ENCODE results near the gene CA12.

CA12 gene

DNA sequence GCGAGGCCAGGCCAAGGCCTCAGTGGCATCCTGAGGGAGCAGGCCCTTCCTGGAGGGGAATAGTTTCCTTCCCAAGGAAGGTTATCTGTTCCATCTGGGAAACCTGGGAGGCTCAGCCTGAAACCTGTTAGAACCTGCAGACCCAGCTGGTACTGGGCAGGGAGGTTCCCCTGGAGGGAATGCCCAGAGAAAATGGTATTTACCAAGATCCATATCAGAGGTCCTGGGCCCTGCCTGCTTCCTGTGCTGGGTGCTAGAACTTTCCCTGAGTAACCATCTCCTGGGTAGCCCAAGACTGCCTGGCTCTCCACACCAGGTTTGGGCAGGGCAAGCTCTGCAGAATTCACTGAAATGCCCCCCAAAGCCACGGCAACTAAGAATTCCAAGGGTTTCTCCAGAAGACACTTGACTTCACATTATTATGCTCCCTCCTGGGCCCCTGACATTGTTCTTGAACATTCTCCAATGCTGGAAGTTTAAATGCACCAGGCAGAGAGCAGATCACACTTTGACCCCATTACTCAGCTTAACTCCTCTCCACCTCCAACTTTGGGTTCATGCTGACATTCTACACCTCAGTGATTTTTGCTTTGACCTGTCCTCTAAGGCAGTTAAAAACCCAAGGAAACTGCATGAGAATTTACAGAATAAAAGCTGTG is 2.0 kb downstream of the CA12 start:
- Histone ChIP-seq H3K9me3 (ENCODE audit: control insufficient read depth, low read length) (no peaks in the 10 kb centered on the region), H3K79me1 (replicated peaks; ENCODE audit: low read length, poor library complexity, severe bottlenecking) (peaks cover 5% of the 10 kb centered on the region), H3K36me3 (ENCODE audit: control insufficient read depth in 1 of 2, insufficient read depth in 2 of 2, low read depth in 1 of 2, low read length in 2 of 2) (peaks cover 0 to 10% of the 10 kb centered on the region in 2 experiments), H2BK120ac (ENCODE audit: low read depth, low read length) (no peak overlapping the region), H2BK15ac (ENCODE audit: low read depth, poor library complexity, severe bottlenecking) (no peak overlapping the region), H4K8ac (ENCODE audit: low read length) (no peak overlapping the region), H4K91ac (ENCODE audit: low read length) (no peak overlapping the region), H3K4me3 (ENCODE audit: insufficient read depth in 1 of 2, low read depth in 1 of 2, low read length in 2 of 2) (peak overlapping the region in 1 of 2 experiments; percentile 89), H2BK12ac (ENCODE audit: low read length in 2 of 2) (no peak overlapping the region), H3K4ac (ENCODE audit: low read depth in 1 of 2, low read length in 2 of 2) (no peak overlapping the region), H2AK5ac (ENCODE audit: low read length, severe bottlenecking) (peak overlapping the region; percentile 3), H3K9ac (ENCODE audit: low read length) (peak overlapping the region; percentile 93), H3K27me3 (ENCODE audit: control insufficient read depth in 1 of 2, insufficient read depth in 1 of 2, low read length in 2 of 2) (no peaks in the 10 kb centered on the region), H3K14ac (ENCODE audit: low read length in 2 of 2) (no peak overlapping the region), H3K23ac (ENCODE audit: low read length in 2 of 2) (no peak overlapping the region), H3K4me2 (ENCODE audit: low read length, poor library complexity, severe bottlenecking) (no peak overlapping the region), H3K18ac (ENCODE audit: low read depth in 1 of 2, low read length in 2 of 2) (no peak overlapping the region), H3K4me1 (ENCODE audit: control insufficient read depth, insufficient read depth, low read depth, low read length) (peaks cover 33% of the 10 kb centered on the region), H2AFZ (ENCODE audit: low read depth, low read length) (no peak overlapping the region), H2BK5ac (ENCODE audit: low read depth, low read length, poor library complexity, severe bottlenecking) (no peak overlapping the region), H3K27ac (ENCODE audit: low read length, poor library complexity, severe bottlenecking) (no peak overlapping the region)
- WGBS = 84% methylated on average over 2 of the region's 2 CpGs
- no peak for DNase-seq

DNA sequence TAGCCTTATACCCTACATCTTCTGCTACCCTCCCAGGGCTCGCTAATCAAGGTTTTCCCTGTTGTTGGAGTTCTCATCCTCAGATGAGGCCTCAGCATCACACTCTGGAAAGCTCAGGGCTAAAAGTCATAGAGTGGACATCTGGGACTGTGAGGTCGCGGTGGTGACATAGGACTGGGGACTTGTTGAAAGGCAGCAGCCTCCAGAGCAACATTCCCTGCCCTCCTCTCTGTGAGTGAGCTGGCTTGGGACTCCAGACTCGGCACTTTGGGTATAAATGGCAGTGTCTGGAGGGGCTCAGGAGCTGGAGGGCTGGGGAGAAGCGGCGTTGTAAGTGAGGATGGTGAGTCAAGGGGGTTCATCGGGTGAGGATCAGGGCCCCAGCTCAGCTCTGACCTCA is 2.7 kb downstream of the CA12 start:
- H2AK5ac ChIP-seq (ENCODE audit: low read length, severe bottlenecking) = peak overlapping the region; percentile 3
- peaks cover 0 to 14% of the 10 kb centered on the region in 2 experiments for H3K36me3 ChIP-seq (ENCODE audit: control insufficient read depth in 1 of 2, insufficient read depth in 2 of 2, low read depth in 1 of 2, low read length in 2 of 2)
- H3K9ac ChIP-seq (ENCODE audit: low read length) = peak overlapping the region; percentile 93
- no peak overlapping the region for H2BK15ac ChIP-seq (ENCODE audit: low read depth, poor library complexity, severe bottlenecking)
- no peak overlapping the region for H2BK120ac ChIP-seq (ENCODE audit: low read depth, low read length)
- H3K4me1 ChIP-seq (ENCODE audit: control insufficient read depth, insufficient read depth, low read depth, low read length) = peaks cover 39% of the 10 kb centered on the region
- peaks cover 5% of the 10 kb centered on the region for H3K79me1 ChIP-seq (replicated peaks; ENCODE audit: low read length, poor library complexity, severe bottlenecking)
- H3K27me3 ChIP-seq (ENCODE audit: control insufficient read depth in 1 of 2, insufficient read depth in 1 of 2, low read length in 2 of 2) = no peaks in the 10 kb centered on the region
- DNase-seq = no peak
- WGBS = 91% methylated on average over 7 of the region's 7 CpGs
- H4K8ac ChIP-seq (ENCODE audit: low read length) = no peak overlapping the region
- no peak overlapping the region for H2BK12ac ChIP-seq (ENCODE audit: low read length in 2 of 2)
- H2BK5ac ChIP-seq (ENCODE audit: low read depth, low read length, poor library complexity, severe bottlenecking) = no peak overlapping the region
- H3K4me3 ChIP-seq (ENCODE audit: insufficient read depth in 1 of 2, low read depth in 1 of 2, low read length in 2 of 2) = peak overlapping the region in 1 of 2 experiments; percentile 89
- no peak overlapping the region for H3K4me2 ChIP-seq (ENCODE audit: low read length, poor library complexity, severe bottlenecking)
- no peak overlapping the region for H4K91ac ChIP-seq (ENCODE audit: low read length)
- H3K14ac ChIP-seq (ENCODE audit: low read length in 2 of 2) = no peak overlapping the region
- H3K27ac ChIP-seq (ENCODE audit: low read length, poor library complexity, severe bottlenecking) = no peak overlapping the region
- no peak overlapping the region for H3K18ac ChIP-seq (ENCODE audit: low read depth in 1 of 2, low read length in 2 of 2)
- no peaks in the 10 kb centered on the region for H3K9me3 ChIP-seq (ENCODE audit: control insufficient read depth, low read length)
- H3K4ac ChIP-seq (ENCODE audit: low read depth in 1 of 2, low read length in 2 of 2) = no peak overlapping the region
- no peak overlapping the region for H2AFZ ChIP-seq (ENCODE audit: low read depth, low read length)
- H3K23ac ChIP-seq (ENCODE audit: low read length in 2 of 2) = no peak overlapping the region

DNA sequence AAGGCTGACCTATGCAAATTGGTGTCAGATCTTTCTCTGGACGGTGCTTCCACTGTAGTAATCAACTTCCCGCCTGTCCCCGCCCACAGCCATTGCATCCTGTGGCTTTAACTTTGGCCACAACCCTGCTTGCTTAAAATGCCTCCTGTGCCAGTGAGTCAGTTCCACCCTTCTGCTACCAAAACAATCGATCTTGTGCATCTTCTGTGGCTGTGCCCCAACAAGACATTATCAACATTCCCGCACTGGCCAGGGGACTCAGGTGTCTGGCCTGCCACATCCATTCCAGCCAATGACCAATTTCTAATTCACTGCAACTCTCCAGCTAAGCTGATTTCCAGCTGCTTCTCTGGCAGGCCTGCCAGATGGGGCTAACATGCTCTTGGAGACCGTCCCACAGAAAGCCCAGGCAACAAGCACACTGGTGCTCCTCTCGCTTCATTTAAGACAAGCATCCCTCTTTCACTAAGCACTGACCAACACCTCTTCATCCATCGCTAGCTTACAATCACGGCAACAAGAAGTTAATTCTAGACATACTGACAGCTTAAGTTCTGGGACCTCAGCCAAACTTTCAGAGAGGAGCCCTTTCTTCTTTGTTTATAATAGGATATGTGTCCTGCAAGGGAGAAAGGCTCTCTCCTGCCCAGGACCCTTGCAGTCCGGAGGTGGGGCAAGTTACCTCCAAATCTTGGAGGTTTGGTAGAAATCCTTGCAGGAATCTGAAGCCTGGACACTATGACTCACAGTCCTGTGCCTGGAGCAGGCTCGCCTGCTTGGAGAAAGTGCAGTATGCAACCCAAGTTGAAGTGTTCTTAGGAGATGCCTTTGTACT is 6.7 kb downstream of the CA12 start:
- Histone ChIP-seq H2AK5ac (ENCODE audit: low read length, severe bottlenecking) (peak overlapping the region; percentile 8), H3K4me1 (ENCODE audit: control insufficient read depth, insufficient read depth, low read depth, low read length) (peaks cover 38% of the 10 kb centered on the region), H3K18ac (ENCODE audit: low read depth in 1 of 2, low read length in 2 of 2) (peak overlapping the region; percentile 29 to 84), H3K4me2 (ENCODE audit: low read length, poor library complexity, severe bottlenecking) (no peak overlapping the region), H3K4me3 (ENCODE audit: insufficient read depth in 1 of 2, low read depth in 1 of 2, low read length in 2 of 2) (peak overlapping the region in 1 of 2 experiments; percentile 7), H2BK120ac (ENCODE audit: low read depth, low read length) (no peak overlapping the region), H3K79me1 (replicated peaks; ENCODE audit: low read length, poor library complexity, severe bottlenecking) (peaks cover 5% of the 10 kb centered on the region), H3K36me3 (ENCODE audit: control insufficient read depth in 1 of 2, insufficient read depth in 2 of 2, low read depth in 1 of 2, low read length in 2 of 2) (peaks cover 0 to 23% of the 10 kb centered on the region in 2 experiments), H2BK15ac (ENCODE audit: low read depth, poor library complexity, severe bottlenecking) (no peak overlapping the region), H2BK5ac (ENCODE audit: low read depth, low read length, poor library complexity, severe bottlenecking) (no peak overlapping the region), H3K23ac (ENCODE audit: low read length in 2 of 2) (no peak overlapping the region), H3K4ac (ENCODE audit: low read depth in 1 of 2, low read length in 2 of 2) (peak overlapping the region in 1 of 2 experiments; percentile 71), H3K27me3 (ENCODE audit: control insufficient read depth in 1 of 2, insufficient read depth in 1 of 2, low read length in 2 of 2) (no peaks in the 10 kb centered on the region), H2AFZ (ENCODE audit: low read depth, low read length) (no peak overlapping the region), H3K9ac (ENCODE audit: low read length) (peak overlapping the region; percentile 93), H3K27ac (ENCODE audit: low read length, poor library complexity, severe bottlenecking) (peak overlapping the region; percentile 30), H3K9me3 (ENCODE audit: control insufficient read depth, low read length) (no peaks in the 10 kb centered on the region), H4K91ac (ENCODE audit: low read length) (peak overlapping the region; percentile 1), H2BK12ac (ENCODE audit: low read length in 2 of 2) (peak overlapping the region; percentile 14 to 95), H4K8ac (ENCODE audit: low read length) (peak overlapping the region; percentile 38), H3K14ac (ENCODE audit: low read length in 2 of 2) (peak overlapping the region in 1 of 2 experiments; percentile 62)
- 48% methylated on average over 10 of the region's 11 CpGs for WGBS
- DNase-seq = peak; percentile 85

Measured in mesenchymal stem cell (in vitro differentiated cells and primary cell).